MCF 10A (cell line): ENCODE results near the gene GABRA6. TPM values are rescaled to one million over a fixed set of nuclear protein-coding genes. Genes with fewer than 3 reads are reported as not detected.

ENCODE experiments used
- BruUV-seq: library from RNA; stranded (reverse); fragments of 400-500 nt; replicated peaks from 2 replicates; lab custom pipeline; 2021; lab: Mats Ljungman, UMichigan
- CTCF ChIA-PET: fragments of 300-600 bp; sonication (Branson Sonifier 250); formaldehyde crosslinking; extraction: SDS; loops from one replicate; lab custom pipeline; 2021; ENCODE audit warnings: antibody characterized with exemption, inconsistent platforms; lab: Yijun Ruan, JAX
- POLR2A ChIA-PET: fragments of 300-600, 350-650 bp; sonication (Branson Sonifier 250); formaldehyde crosslinking; extraction: SDS; loops from one replicate; lab custom pipeline; 2020; ENCODE audit warnings: antibody characterized with exemption, inconsistent platforms; lab: Yijun Ruan, JAX
- DNase-seq: peaks from one replicate; pipeline ENCODE4 v3.0.0-alpha.2; 2018; ENCODE audit not compliant: unreplicated experiment
- H3K27ac Mint-ChIP-seq: one replicate; pipeline ENCODE4 v1.8.0; 2022; ENCODE audit warnings: mild to moderate bottlenecking, low read depth, mixed read lengths; ENCODE audit not compliant: unreplicated experiment
- H3K27me3 Mint-ChIP-seq: one replicate; pipeline ENCODE4 v1.8.0; 2022; ENCODE audit warnings: mixed read lengths; ENCODE audit not compliant: insufficient read depth, unreplicated experiment
- H3K36me3 Mint-ChIP-seq: one replicate; pipeline ENCODE4 v1.8.0; 2022; ENCODE audit warnings: mild to moderate bottlenecking, moderate library complexity, mixed read lengths; ENCODE audit not compliant: insufficient read depth, unreplicated experiment
- H3K4me1 Mint-ChIP-seq: one replicate; pipeline ENCODE4 v1.8.0; 2022; ENCODE audit warnings: mixed read lengths; ENCODE audit not compliant: insufficient read depth, unreplicated experiment
- H3K4me3 Mint-ChIP-seq: one replicate; pipeline ENCODE4 v1.8.0; 2022; ENCODE audit warnings: mild to moderate bottlenecking, moderate library complexity, mixed read lengths; ENCODE audit not compliant: unreplicated experiment
- H3K9me3 Mint-ChIP-seq: one replicate; pipeline ENCODE4 v1.8.0; 2022; ENCODE audit warnings: mixed read lengths; ENCODE audit not compliant: unreplicated experiment
- CTCF ChIP-seq: fragments of 200-600 bp; IDR thresholded peaks from one replicate; pipeline ENCODE4 v1.8.0; 2022; ENCODE audit warnings: antibody characterized with exemption, mild to moderate bottlenecking; ENCODE audit not compliant: unreplicated experiment
- intact Hi-C: fragments of 100-400 bp; cut with micrococcal nuclease; formaldehyde crosslinking; loops from 2 replicates; pipeline ENCODE4 v1.14.1; 2022
- total RNA-seq: library from RNA; stranded (reverse); gene quantifications from 2 replicates; pipeline ENCODE4 v1.2.3, GENCODE V29; 2022

GABRA6 gene
- total RNA-seq, 1 experiment from 2014 or later = not detected

GRCh38 chr5:161660806-161661205, 24.7 kb upstream of the GABRA6 start:
- Mint-ChIP-seq H3K4me1 (no peaks in the 10 kb centered on the region), H3K27ac (no peak overlapping the region), H3K27me3 (peaks cover 22% of the 10 kb centered on the region), H3K4me3 (no peak overlapping the region), H3K9me3 (no peaks in the 10 kb centered on the region), H3K36me3 (no peaks in the 10 kb centered on the region)
- ChIA-PET POLR2A (interaction anchor here (0.6 kb wide), 1 partner anchor 472 kb away, joined by 3 read pairs; no protein-coding TSS in a partner anchor), CTCF (interaction anchor here (0.6 kb wide), 1 partner anchor 1011 kb away, joined by 3 read pairs; no protein-coding TSS in a partner anchor)
- no peak for TF ChIP-seq CTCF
- intact Hi-C loops = no loop called here
- BruUV-seq = no TSS peak
- DNase-seq = no peak

GRCh38 chr5:161663431-161663830, 22.1 kb upstream of the GABRA6 start:
- ChIA-PET POLR2A (interaction anchor here (0.7 kb wide), 2 partner anchors 52 to 72 kb away, joined by 4 read pairs; no protein-coding TSS in a partner anchor), CTCF (interaction anchor here (0.7 kb wide), 1 partner anchor 12 kb away, joined by 3 read pairs; no protein-coding TSS in a partner anchor)
- no peak for TF ChIP-seq CTCF
- H3K4me3 Mint-ChIP-seq = no peak overlapping the region
- intact Hi-C loops = no loop called here
- no peaks in the 10 kb centered on the region for H3K4me1 Mint-ChIP-seq
- no TSS peak for BruUV-seq
- no peak overlapping the region for H3K27ac Mint-ChIP-seq
- no peaks in the 10 kb centered on the region for H3K36me3 Mint-ChIP-seq
- H3K27me3 Mint-ChIP-seq = peaks cover 24% of the 10 kb centered on the region
- no peaks in the 10 kb centered on the region for H3K9me3 Mint-ChIP-seq
- no peak for DNase-seq

GRCh38 chr5:161676103-161676502, 9.4 kb upstream of the GABRA6 start:
- no peaks in the 10 kb centered on the region for H3K36me3 Mint-ChIP-seq
- DNase-seq = peak; percentile 54
- intact Hi-C loops = loop anchor here (1.0 to 10.0 kb wide), 5 partner anchors 132 to 1239 kb away; no protein-coding TSS in a partner anchor
- H3K4me3 Mint-ChIP-seq = no peak overlapping the region
- no peaks in the 10 kb centered on the region for H3K4me1 Mint-ChIP-seq
- no peak overlapping the region for H3K27ac Mint-ChIP-seq
- POLR2A ChIA-PET = interaction anchor here (0.8 kb wide), 1 partner anchor 132 kb away, joined by 3 read pairs; no protein-coding TSS in a partner anchor
- H3K27me3 Mint-ChIP-seq = peaks cover 29% of the 10 kb centered on the region
- TF ChIP-seq CTCF = peak; percentile 73
- CTCF ChIA-PET = interaction anchor here (0.5 to 1.7 kb wide), 10 partner anchors 11 to 1181 kb away, joined by 3 to 10 read pairs (median 4); no protein-coding TSS in a partner anchor
- H3K9me3 Mint-ChIP-seq = no peaks in the 10 kb centered on the region
- BruUV-seq = no TSS peak

- BruUV-seq = no TSS peak
- intact Hi-C loops = no loop called here
- Mint-ChIP-seq H3K27me3 (peaks cover 65% of the 10 kb centered on the region), H3K4me1 (no peaks in the 10 kb centered on the region), H3K27ac (no peak overlapping the region), H3K36me3 (no peaks in the 10 kb centered on the region), H3K9me3 (no peaks in the 10 kb centered on the region), H3K4me3 (no peak overlapping the region)
- DNase-seq = no peak
- no peak for TF ChIP-seq CTCF
- ChIA-PET CTCF (no interaction called here), POLR2A (no interaction called here)
Measured at GRCh38 chr5:161686149-161686548, 628 bp downstream of the GABRA6 start.
